Loucy (cell line): ENCODE measurements around the gene ACSS3.

Source experiments
- H2AFZ ChIP-seq: fragments of 200-600 bp; sonication (generic); 2 replicates; pipeline ENCODE4 v1.6.0; 2016; ENCODE audit warnings: antibody characterized with exemption, mild to moderate bottlenecking, low read length, moderate library complexity
- H3F3A ChIP-seq: fragments of 200-600 bp; 2 replicates; pipeline ENCODE4 v1.6.0; 2016; ENCODE audit warnings: antibody characterized with exemption, low read depth, mild to moderate bottlenecking
- H3K27me3 ChIP-seq: fragments of 200-600 bp; sonication (generic); 2 replicates; pipeline ENCODE4 v1.6.1; 2014; ENCODE audit warnings: low read length, mild to moderate bottlenecking; ENCODE audit not compliant: insufficient read depth, poor library complexity, severe bottlenecking
- H3K36me3 ChIP-seq: fragments of 200-600 bp; sonication (generic); 2 replicates; pipeline ENCODE4 v1.6.1; 2016; ENCODE audit warnings: low read length; ENCODE audit not compliant: insufficient read depth
- H3K4me1 ChIP-seq: fragments of 200-600 bp; sonication (generic); 2 replicates; pipeline ENCODE4 v1.5.1; 2014; ENCODE audit warnings: low read length, mild to moderate bottlenecking; ENCODE audit not compliant: insufficient read depth, poor library complexity, severe bottlenecking
- H3K4me2 ChIP-seq: fragments of 200-600 bp; sonication (generic); 2 replicates; pipeline ENCODE4 v1.6.0; 2014; ENCODE audit warnings: antibody characterized with exemption, low read length, low read depth, mild to moderate bottlenecking; ENCODE audit not compliant: poor library complexity, severe bottlenecking
- H3K4me3 ChIP-seq: fragments of 200-600 bp; sonication (generic); 2 replicates; pipeline ENCODE4 v1.5.1; 2014; ENCODE audit warnings: low read length, mild to moderate bottlenecking, mixed read lengths; ENCODE audit not compliant: poor library complexity, severe bottlenecking
- H3K79me2 ChIP-seq: fragments of 200-600 bp; sonication (generic); 2 replicates; pipeline ENCODE4 v1.6.1; 2014; ENCODE audit warnings: low read length; ENCODE audit not compliant: insufficient read depth
- H3K9ac ChIP-seq: fragments of 200-600 bp; sonication (generic); 2 replicates; pipeline ENCODE4 v1.6.0; 2014; ENCODE audit warnings: mild to moderate bottlenecking, low read depth, low read length, moderate library complexity; ENCODE audit not compliant: poor library complexity, severe bottlenecking
- H3K9me2 ChIP-seq: fragments of 200-600 bp; sonication (generic); replicated peaks from 2 replicates; pipeline ENCODE4 v1.6.1; 2016; ENCODE audit warnings: low read depth, low read length, mixed read lengths
- H3K9me3 ChIP-seq: fragments of 200-600 bp; sonication (generic); 2 replicates; pipeline ENCODE4 v1.6.1; 2014; ENCODE audit warnings: mild to moderate bottlenecking, antibody characterized with exemption, low read length, low read depth; ENCODE audit not compliant: insufficient read depth
- H4K20me1 ChIP-seq: fragments of 200-600 bp; sonication (generic); 2 replicates; pipeline ENCODE4 v1.6.0; 2014; ENCODE audit warnings: antibody characterized with exemption, low read length, mild to moderate bottlenecking; ENCODE audit not compliant: insufficient read depth, poor library complexity, severe bottlenecking
- CTCF ChIP-seq: fragments of 200-600 bp; sonication (generic); conservative IDR thresholded peaks from 2 replicates; pipeline ENCODE4 v1.5.1; 2014; ENCODE audit warnings: mild to moderate bottlenecking, antibody characterized with exemption, low read length
- EZH2phosphoT487 ChIP-seq: fragments of 200-600 bp; IDR thresholded peaks from 2 replicates; pipeline ENCODE4 v1.6.1; 2018; ENCODE audit warnings: antibody characterized with exemption, mild to moderate bottlenecking, moderate library complexity, borderline replicate concordance

ACSS3 gene

DNA sequence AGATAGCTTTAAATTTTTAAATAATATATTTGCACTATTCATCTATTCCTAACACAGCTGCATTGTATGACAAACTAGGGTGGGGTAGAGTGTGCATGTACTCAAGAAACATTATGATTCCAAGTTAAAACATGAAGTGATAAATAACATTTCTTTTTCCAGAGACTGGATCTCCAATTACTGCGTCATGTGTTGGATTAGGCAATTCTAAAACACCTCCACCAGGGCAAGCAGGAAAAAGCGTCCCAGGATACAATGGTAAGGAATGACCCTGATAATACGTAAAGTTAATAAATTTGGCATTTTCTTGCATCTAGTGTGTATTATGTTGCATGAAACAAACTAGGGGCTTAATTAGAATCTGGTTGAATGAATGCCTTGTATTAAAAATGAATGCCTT lies 138.9 kb downstream of the ACSS3 start:
- H3F3A ChIP-seq: no peaks in the 10 kb centered on the region
- no peaks in the 10 kb centered on the region for H3K9me3 ChIP-seq
- H3K9ac ChIP-seq: no peak overlapping the region
- no peaks in the 10 kb centered on the region for H3K27me3 ChIP-seq
- no peaks in the 10 kb centered on the region for H3K9me2 ChIP-seq
- no peak overlapping the region for H3K4me2 ChIP-seq
- TF ChIP-seq CTCF: no peak
- TF ChIP-seq EZH2phosphoT487: no peak
- H3K4me3 ChIP-seq: no peak overlapping the region
- H4K20me1 ChIP-seq: no peaks in the 10 kb centered on the region
- no peaks in the 10 kb centered on the region for H3K36me3 ChIP-seq
- no peaks in the 10 kb centered on the region for H3K4me1 ChIP-seq
- H3K79me2 ChIP-seq: no peaks in the 10 kb centered on the region
- H2AFZ ChIP-seq: no peak overlapping the region

DNA sequence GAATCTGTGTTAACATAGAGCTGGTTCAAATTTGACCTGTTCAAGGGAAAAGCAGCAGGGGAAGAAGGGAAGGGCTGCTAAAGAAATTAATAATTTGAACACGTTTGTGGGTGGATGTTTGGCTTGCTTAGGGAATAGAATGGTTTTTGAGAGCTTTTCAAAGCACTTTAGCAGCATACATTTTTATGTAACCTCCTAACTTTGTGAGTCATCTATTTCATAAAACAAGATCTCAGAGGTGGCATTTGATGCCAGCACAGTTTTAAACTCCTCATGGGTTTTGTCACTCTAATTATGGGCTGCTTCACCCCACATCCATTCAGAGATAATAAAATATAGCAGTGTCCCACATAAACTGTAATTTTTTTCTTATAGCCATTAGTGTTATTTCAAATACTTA lies 143.8 kb downstream of the ACSS3 start:
- H3K79me2 ChIP-seq: no peaks in the 10 kb centered on the region
- no peak overlapping the region for H2AFZ ChIP-seq
- no peaks in the 10 kb centered on the region for H4K20me1 ChIP-seq
- H3K9me3 ChIP-seq: no peaks in the 10 kb centered on the region
- no peak overlapping the region for H3K9ac ChIP-seq
- no peaks in the 10 kb centered on the region for H3K36me3 ChIP-seq
- H3K4me3 ChIP-seq: no peak overlapping the region
- no peaks in the 10 kb centered on the region for H3K27me3 ChIP-seq
- no peaks in the 10 kb centered on the region for H3F3A ChIP-seq
- TF ChIP-seq CTCF: no peak
- no peak for TF ChIP-seq EZH2phosphoT487
- H3K9me2 ChIP-seq: no peaks in the 10 kb centered on the region
- H3K4me2 ChIP-seq: no peak overlapping the region
- H3K4me1 ChIP-seq: no peaks in the 10 kb centered on the region

DNA sequence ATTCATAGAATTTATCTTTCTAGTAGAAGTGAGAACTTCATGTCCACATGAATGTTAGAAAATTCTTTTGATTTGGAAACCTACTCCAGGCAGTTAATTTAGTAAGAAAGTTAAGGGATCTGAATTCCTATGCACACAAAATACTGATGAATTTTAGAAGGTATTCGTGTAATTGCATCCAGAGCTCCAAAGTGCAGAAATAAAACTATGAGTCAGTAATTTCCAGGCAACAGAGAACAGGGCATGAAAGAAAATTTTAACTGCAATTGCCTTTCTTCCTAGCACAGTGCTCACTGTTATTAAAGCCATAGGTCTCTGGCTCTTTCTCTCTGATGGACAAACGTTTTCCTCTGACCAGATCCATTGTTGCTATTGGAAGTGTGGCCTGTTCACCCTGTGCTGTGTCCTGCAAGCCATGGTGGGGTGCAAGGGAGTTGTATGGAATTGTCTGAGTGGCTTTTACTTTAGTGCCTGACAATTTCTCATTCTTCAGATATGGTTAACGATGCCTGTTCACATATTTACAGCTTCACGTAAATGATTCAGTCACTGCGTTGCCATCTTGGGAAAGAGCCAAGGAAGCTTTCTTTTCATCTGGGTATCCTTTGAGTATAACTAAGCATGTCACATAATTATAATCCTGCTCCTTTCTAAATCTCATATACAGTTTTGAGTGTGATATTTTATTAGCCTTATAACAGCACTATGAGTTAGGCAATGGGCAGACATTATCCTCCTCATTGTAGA lies 145.1 kb downstream of the ACSS3 start:
- Histone ChIP-seq H3K9ac (no peak overlapping the region), H3K9me3 (no peaks in the 10 kb centered on the region), H3F3A (no peaks in the 10 kb centered on the region), H3K4me3 (no peak overlapping the region), H4K20me1 (no peaks in the 10 kb centered on the region), H3K27me3 (no peaks in the 10 kb centered on the region), H3K79me2 (no peaks in the 10 kb centered on the region), H2AFZ (no peak overlapping the region), H3K36me3 (no peaks in the 10 kb centered on the region), H3K4me1 (no peaks in the 10 kb centered on the region), H3K9me2 (no peaks in the 10 kb centered on the region), H3K4me2 (no peak overlapping the region)
- no peak for TF ChIP-seq CTCF
- no peak for TF ChIP-seq EZH2phosphoT487
